Osteoblast (primary cell): Measurements from ENCODE around the gene GPR15. TPM values are rescaled to one million over a fixed set of nuclear protein-coding genes. Genes with fewer than 3 reads are reported as not detected.

Source experiments
- DNase-seq: peaks from one replicate; pipeline ENCODE4 v3.0.0; 2011; ENCODE audit warnings: low spot score, mixed read lengths; ENCODE audit not compliant: insufficient read length; ENCODE audit errors: missing footprints
- H2AFZ ChIP-seq: 2 replicates; pipeline ENCODE4 v1.6.0; 2011; ENCODE audit warnings: mild to moderate bottlenecking, low read length
- H3K27ac ChIP-seq: 2 replicates; pipeline ENCODE4 v1.5.1; 2011; ENCODE audit warnings: mild to moderate bottlenecking, low read depth, low read length, moderate library complexity
- H3K27me3 ChIP-seq: 2 replicates; pipeline ENCODE4 v1.6.0; 2012; ENCODE audit warnings: mild to moderate bottlenecking, control low read depth, inconsistent platforms, low read length, moderate library complexity; ENCODE audit not compliant: insufficient read depth
- H3K36me3 ChIP-seq: 2 replicates; pipeline ENCODE4 v1.5.1; 2011; ENCODE audit warnings: mild to moderate bottlenecking, low read length, control low read depth, moderate library complexity; ENCODE audit not compliant: insufficient read depth
- H3K4me1 ChIP-seq: 2 replicates; pipeline ENCODE4 v1.5.1; 2011; ENCODE audit warnings: mild to moderate bottlenecking, low read length, control low read depth, moderate library complexity; ENCODE audit not compliant: insufficient read depth
- H3K4me2 ChIP-seq: 2 replicates; pipeline ENCODE4 v1.6.0; 2011; ENCODE audit warnings: mild to moderate bottlenecking, low read length; ENCODE audit not compliant: insufficient read depth
- H3K4me3 ChIP-seq: fragments of 200-600 bp; sonication (generic); 3 replicates; pipeline ENCODE4 v1.5.1; 2012; ENCODE audit warnings: mild to moderate bottlenecking, low read length, inconsistent platforms; ENCODE audit not compliant: insufficient read depth
- H3K79me2 ChIP-seq: 2 replicates; pipeline ENCODE4 v1.6.0; 2012; ENCODE audit warnings: mild to moderate bottlenecking, low read length, control low read depth, inconsistent platforms; ENCODE audit not compliant: insufficient read depth
- H3K9me3 ChIP-seq: 2 replicates; pipeline ENCODE4 v1.5.1; 2011; ENCODE audit warnings: low read depth, low read length, control low read depth
- H4K20me1 ChIP-seq: 2 replicates; pipeline ENCODE4 v1.6.0; 2012; ENCODE audit warnings: mild to moderate bottlenecking, low read length, control low read depth; ENCODE audit not compliant: insufficient read depth
- total RNA-seq: library from RNA; depleted of rRNA; stranded (reverse); fragments of >200 nt; gene quantifications from 2 replicates; pipeline ENCODE4 v1.2.3, GENCODE V29; 2012
- TF ChIP-seq, protein P1 (sequence below): IDR thresholded peaks from 2 replicates; pipeline ENCODE4 v1.5.1; 2011; ENCODE audit warnings: mild to moderate bottlenecking, low read depth, low read length, moderate library complexity; ENCODE audit errors: extremely low read depth

Gene GPR15
- total RNA-seq, 1 donor = not detected

DNA sequence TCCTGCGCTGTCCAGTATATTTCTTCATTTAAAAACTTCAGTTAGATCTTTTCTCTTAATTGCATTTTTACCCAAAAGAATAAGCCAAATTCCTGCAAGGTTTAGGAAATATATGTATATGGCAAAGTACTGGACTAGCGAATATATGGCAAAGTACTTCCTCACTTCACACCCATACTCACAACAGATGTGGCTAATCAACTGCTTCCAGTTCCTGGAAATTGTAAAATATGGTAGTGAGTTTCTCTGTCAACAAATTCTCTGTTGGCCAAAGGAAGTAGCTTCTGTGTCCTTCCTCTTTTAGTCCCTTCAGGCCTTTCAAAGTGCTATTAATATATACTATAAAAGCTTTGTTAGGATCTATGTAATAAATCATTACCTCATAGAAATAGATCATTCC is 22.0 kb downstream of the GPR15 start:
- DNase-seq = no peak
- Histone ChIP-seq H3K9me3 (no peaks in the 10 kb centered on the region), H3K4me1 (no peaks in the 10 kb centered on the region), H3K79me2 (no peaks in the 10 kb centered on the region), H2AFZ (no peak overlapping the region), H3K27ac (no peak overlapping the region), H3K4me2 (no peak overlapping the region), H3K27me3 (peaks cover 51% of the 10 kb centered on the region), H4K20me1 (no peaks in the 10 kb centered on the region), H3K36me3 (no peaks in the 10 kb centered on the region), H3K4me3 (no peak overlapping the region)
- TF ChIP-seq, protein P1, sequence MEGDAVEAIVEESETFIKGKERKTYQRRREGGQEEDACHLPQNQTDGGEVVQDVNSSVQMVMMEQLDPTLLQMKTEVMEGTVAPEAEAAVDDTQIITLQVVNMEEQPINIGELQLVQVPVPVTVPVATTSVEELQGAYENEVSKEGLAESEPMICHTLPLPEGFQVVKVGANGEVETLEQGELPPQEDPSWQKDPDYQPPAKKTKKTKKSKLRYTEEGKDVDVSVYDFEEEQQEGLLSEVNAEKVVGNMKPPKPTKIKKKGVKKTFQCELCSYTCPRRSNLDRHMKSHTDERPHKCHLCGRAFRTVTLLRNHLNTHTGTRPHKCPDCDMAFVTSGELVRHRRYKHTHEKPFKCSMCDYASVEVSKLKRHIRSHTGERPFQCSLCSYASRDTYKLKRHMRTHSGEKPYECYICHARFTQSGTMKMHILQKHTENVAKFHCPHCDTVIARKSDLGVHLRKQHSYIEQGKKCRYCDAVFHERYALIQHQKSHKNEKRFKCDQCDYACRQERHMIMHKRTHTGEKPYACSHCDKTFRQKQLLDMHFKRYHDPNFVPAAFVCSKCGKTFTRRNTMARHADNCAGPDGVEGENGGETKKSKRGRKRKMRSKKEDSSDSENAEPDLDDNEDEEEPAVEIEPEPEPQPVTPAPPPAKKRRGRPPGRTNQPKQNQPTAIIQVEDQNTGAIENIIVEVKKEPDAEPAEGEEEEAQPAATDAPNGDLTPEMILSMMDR = no peak

DNA sequence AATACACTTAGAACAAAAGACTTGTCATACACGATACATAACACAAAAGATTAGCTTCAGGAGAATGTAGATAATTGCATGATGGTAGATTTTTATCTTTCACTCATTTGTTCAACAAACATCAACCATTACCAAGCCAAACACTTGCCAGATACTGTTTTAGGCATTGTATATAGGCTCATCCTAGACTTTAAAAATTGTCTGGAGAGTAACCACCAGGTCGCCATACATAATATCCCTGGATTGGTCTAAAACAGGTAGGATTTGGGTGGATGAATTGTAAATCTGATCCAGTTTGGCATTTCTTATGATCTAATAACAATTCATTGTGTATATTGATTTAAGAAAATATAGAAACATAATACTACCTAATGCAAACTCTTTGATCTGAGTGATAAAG is 22.8 kb downstream of the GPR15 start:
- Histone ChIP-seq H3K27me3 (peaks cover 50% of the 10 kb centered on the region), H3K27ac (no peak overlapping the region), H2AFZ (no peak overlapping the region), H3K9me3 (no peaks in the 10 kb centered on the region), H3K36me3 (no peaks in the 10 kb centered on the region), H3K4me2 (no peak overlapping the region), H3K4me1 (no peaks in the 10 kb centered on the region), H4K20me1 (no peaks in the 10 kb centered on the region), H3K79me2 (no peaks in the 10 kb centered on the region), H3K4me3 (no peak overlapping the region)
- no peak for DNase-seq
- TF ChIP-seq, protein P1 = no peak

DNA sequence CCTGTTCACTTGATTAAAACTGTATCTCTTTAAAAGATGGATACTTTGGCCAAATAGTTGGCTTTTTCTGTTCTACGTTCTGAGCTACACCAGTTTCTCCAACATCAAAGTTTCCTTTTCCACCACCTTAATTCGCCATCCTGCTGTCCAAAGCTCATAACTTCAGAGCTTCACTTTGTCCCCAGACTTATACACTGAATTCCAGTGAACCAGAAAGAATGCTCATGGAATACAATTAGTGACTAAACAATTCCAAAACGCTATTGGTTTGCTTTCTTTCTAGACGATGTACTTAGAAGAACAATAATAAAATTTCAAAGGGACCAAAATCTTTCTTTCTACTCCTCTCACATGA is 23.2 kb downstream of the GPR15 start:
- Histone ChIP-seq H3K79me2 (no peaks in the 10 kb centered on the region), H3K4me2 (no peak overlapping the region), H2AFZ (no peak overlapping the region), H3K27me3 (peaks cover 48% of the 10 kb centered on the region), H4K20me1 (no peaks in the 10 kb centered on the region), H3K27ac (no peak overlapping the region), H3K9me3 (no peaks in the 10 kb centered on the region), H3K4me3 (no peak overlapping the region), H3K4me1 (no peaks in the 10 kb centered on the region), H3K36me3 (no peaks in the 10 kb centered on the region)
- DNase-seq = no peak
- TF ChIP-seq, protein P1 = no peak

DNA sequence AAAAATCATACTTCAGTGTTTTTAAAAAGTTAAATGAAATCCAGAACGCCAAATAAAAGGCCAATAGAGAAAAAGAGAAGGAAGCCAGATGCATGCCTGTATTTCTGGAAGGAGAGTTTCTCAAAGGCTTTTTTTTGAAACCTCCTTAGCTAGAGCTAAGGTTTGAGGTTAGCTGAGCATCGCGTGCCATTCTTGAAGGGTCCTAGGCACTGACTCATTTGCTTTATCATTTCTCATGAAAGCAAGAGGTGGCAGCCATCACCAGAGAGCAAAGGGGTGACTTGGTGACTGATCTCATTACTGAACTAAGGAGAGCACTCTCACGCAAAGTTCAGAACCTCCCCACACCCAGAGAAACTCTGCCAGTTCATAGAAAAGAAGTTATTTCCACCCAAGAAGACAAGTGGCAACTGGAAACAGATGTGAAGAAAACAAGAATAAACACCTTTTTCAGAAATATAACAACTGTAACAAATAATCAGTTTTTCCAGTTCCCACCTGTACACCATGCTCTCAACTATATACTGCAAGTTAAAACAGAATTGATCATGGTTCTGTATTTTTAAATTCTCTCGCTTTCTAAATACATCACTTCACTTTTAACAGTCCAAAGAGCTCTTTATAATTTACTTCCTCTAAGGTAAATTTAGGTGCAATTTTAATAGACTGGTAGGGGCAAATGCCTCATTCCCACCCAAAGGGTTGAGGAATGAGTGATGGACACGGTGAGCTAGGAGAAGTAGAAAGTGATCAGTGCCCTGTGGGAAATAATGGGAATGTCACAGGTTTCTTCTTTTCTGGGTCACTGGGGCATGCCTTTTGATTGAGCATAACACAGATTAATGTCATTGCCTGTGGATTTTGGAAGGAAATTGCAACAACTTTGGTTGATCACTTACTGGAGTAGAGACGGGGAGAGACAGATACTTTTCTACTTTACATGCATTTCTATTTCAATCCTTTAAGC is 24.7 kb downstream of the GPR15 start:
- no peaks in the 10 kb centered on the region for H3K9me3 ChIP-seq
- TF ChIP-seq, protein P1 = no peak
- no peak overlapping the region for H2AFZ ChIP-seq
- no peaks in the 10 kb centered on the region for H3K36me3 ChIP-seq
- DNase-seq = no peak
- no peak overlapping the region for H3K27ac ChIP-seq
- no peaks in the 10 kb centered on the region for H3K4me1 ChIP-seq
- peaks cover 38% of the 10 kb centered on the region for H3K27me3 ChIP-seq
- no peaks in the 10 kb centered on the region for H4K20me1 ChIP-seq
- H3K4me2 ChIP-seq = no peak overlapping the region
- no peaks in the 10 kb centered on the region for H3K79me2 ChIP-seq
- H3K4me3 ChIP-seq = no peak overlapping the region
